Left ventricle myocardium inferior (tissue), 1 donor: ENCODE results near the gene ACTL8. TPM values are rescaled to one million over a fixed set of nuclear protein-coding genes. Genes with fewer than 3 reads are reported as not detected.
A peak's percentile ranks its signal among the peaks of the same experiment; 100 is the strongest.

Experiments
- DNase-seq: peaks from one replicate; pipeline ENCODE4 v3.0.0-alpha.2; 2020
- H3K27ac ChIP-seq: fragments of 200-600 bp; replicated peaks from 2 replicates; pipeline ENCODE4 v1.8.0; 2021
- H3K27me3 ChIP-seq: fragments of 200-600 bp; 2 replicates; pipeline ENCODE4 v1.8.0; 2021; ENCODE audit warnings: low read depth
- H3K36me3 ChIP-seq: fragments of 200-600 bp; 2 replicates; pipeline ENCODE4 v1.8.0; 2021
- H3K4me1 ChIP-seq: fragments of 200-600 bp; 2 replicates; pipeline ENCODE4 v1.8.0; 2021
- H3K4me3 ChIP-seq: fragments of 200-600 bp; 2 replicates; pipeline ENCODE4 v1.8.0; 2021; ENCODE audit warnings: mild to moderate bottlenecking, moderate library complexity
- H3K9me3 ChIP-seq: fragments of 200-600 bp; replicated peaks from 2 replicates; pipeline ENCODE4 v1.8.0; 2021
- CTCF ChIP-seq: fragments of 200-600 bp; IDR thresholded peaks from 2 replicates; pipeline ENCODE4 v1.8.0; 2021; ENCODE audit warnings: antibody characterized with exemption, mild to moderate bottlenecking, borderline replicate concordance
- intact Hi-C: fragments of 100-400 bp; cut with micrococcal nuclease; formaldehyde crosslinking; loops from one replicate; pipeline ENCODE4 v1.11.0; 2022
- total RNA-seq: library from RNA; stranded (reverse); fragmentation: NEBNext Ultra II Directional; extraction: Animal tissue kit (Norgen Biotek cat#: 25700); gene quantifications from one replicate; pipeline ENCODE4 v1.2.1, GENCODE V29; 2021
- donor health status: DM: no; HTN: yes; CAD: no; lungs with severe emphysema.

The ACTL8 gene
- total RNA-seq, 1 donor from 2014 or later, result not detected

- no peaks in the 10 kb centered on the region for H3K36me3 ChIP-seq
- peaks cover 50% of the 10 kb centered on the region for H3K27me3 ChIP-seq
- H3K9me3 ChIP-seq, result peaks cover 6% of the 10 kb centered on the region
- no peak overlapping the region for H3K4me3 ChIP-seq
- no peak for DNase-seq
- intact Hi-C loops, result no loop called here
- no peaks in the 10 kb centered on the region for H3K4me1 ChIP-seq
- H3K27ac ChIP-seq, result no peak overlapping the region
- TF ChIP-seq CTCF, result no peak
These were observed 90.5 kb downstream of the ACTL8 start for GRCh38 chr1:17845583-17845982.

- H3K9me3 ChIP-seq, result peaks cover 6% of the 10 kb centered on the region
- no peaks in the 10 kb centered on the region for H3K4me1 ChIP-seq
- no peak for DNase-seq
- intact Hi-C loops, result no loop called here
- TF ChIP-seq CTCF, result no peak
- peaks cover 44% of the 10 kb centered on the region for H3K27me3 ChIP-seq
- no peaks in the 10 kb centered on the region for H3K36me3 ChIP-seq
- no peak overlapping the region for H3K27ac ChIP-seq
- no peak overlapping the region for H3K4me3 ChIP-seq
These were observed 91.2 kb downstream of the ACTL8 start for GRCh38 chr1:17846341-17846740.

GRCh38 chr1:17847111-17847510 is 92.0 kb downstream of the ACTL8 start:
- Histone ChIP-seq H3K4me1 (no peaks in the 10 kb centered on the region), H3K36me3 (no peaks in the 10 kb centered on the region), H3K4me3 (no peak overlapping the region), H3K9me3 (peaks cover 6% of the 10 kb centered on the region), H3K27ac (no peak overlapping the region), H3K27me3 (peaks cover 36% of the 10 kb centered on the region)
- intact Hi-C loops, result no loop called here
- no peak for DNase-seq
- no peak for TF ChIP-seq CTCF

- H3K27ac ChIP-seq, result no peak overlapping the region
- peak; percentile 53 for TF ChIP-seq CTCF
These were observed 94.1 kb downstream of the ACTL8 start for GRCh38 chr1:17849216-17849615.

GRCh38 chr1:17851056-17851455 is 95.9 kb downstream of the ACTL8 start:
- TF ChIP-seq CTCF, result no peak
- intact Hi-C loops, result no loop called here
- H3K27me3 ChIP-seq, result peaks cover 19% of the 10 kb centered on the region
- no peak overlapping the region for H3K27ac ChIP-seq
- H3K4me1 ChIP-seq, result no peaks in the 10 kb centered on the region
- DNase-seq, result no peak
- H3K9me3 ChIP-seq, result peaks cover 6% of the 10 kb centered on the region
- H3K36me3 ChIP-seq, result no peaks in the 10 kb centered on the region
- H3K4me3 ChIP-seq, result no peak overlapping the region

More at GRCh38 chr1:17849216-17849615, 94.1 kb downstream of the ACTL8 start:
- Histone ChIP-seq H3K4me1 (no peaks in the 10 kb centered on the region), H3K9me3 (peaks cover 6% of the 10 kb centered on the region), H3K4me3 (no peak overlapping the region), H3K36me3 (no peaks in the 10 kb centered on the region), H3K27me3 (peaks cover 22% of the 10 kb centered on the region)
- DNase-seq, result no peak
- intact Hi-C loops, result no loop called here

GRCh38 chr1:17852383-17852782 is 97.2 kb downstream of the ACTL8 start:
- Histone ChIP-seq H3K4me1 (no peaks in the 10 kb centered on the region), H3K27ac (no peak overlapping the region), H3K9me3 (peaks cover 6% of the 10 kb centered on the region), H3K27me3 (peaks cover 13% of the 10 kb centered on the region), H3K36me3 (no peaks in the 10 kb centered on the region), H3K4me3 (no peak overlapping the region)
- no peak for TF ChIP-seq CTCF
- no peak for DNase-seq
- intact Hi-C loops, result no loop called here
